ENCODE results near the gene FARS2. TPM values are rescaled to one million over a fixed set of nuclear protein-coding genes. Genes with fewer than 3 reads are reported as not detected.
A peak's percentile ranks its signal among the peaks of the same experiment; 100 is the strongest.

The FARS2 gene
- total and polyA plus RNA-seq, 8 donors: 15.1 to 20.3 (median 17.9) TPM

- Histone ChIP-seq H3K9me3 (no peaks in the 10 kb centered on the region), H3K4me3 (no peak overlapping the region), H3K27me3 (no peaks in the 10 kb centered on the region), H3K4me1 (no peaks in the 10 kb centered on the region), H3K27ac (no peak overlapping the region), H3K36me3 (no peaks in the 10 kb centered on the region)
- intact Hi-C loops (cut with DNase I): no loop called here
- ATAC-seq (no peak), DNase-seq (no peak)
- no peak for TF ChIP-seq CTCF (IDR thresholded peaks at IDR 0.05)
These were observed 10.9 kb upstream of the FARS2 start for GRCh38 chr6:5250451-5250850.

GRCh38 chr6:5250911-5251310 lies 10.4 kb upstream of the FARS2 start:
- Histone ChIP-seq H3K9me3 (no peaks in the 10 kb centered on the region), H3K27ac (no peak overlapping the region), H3K27me3 (no peaks in the 10 kb centered on the region), H3K4me3 (no peak overlapping the region), H3K36me3 (no peaks in the 10 kb centered on the region), H3K4me1 (no peaks in the 10 kb centered on the region)
- ATAC-seq (no peak), DNase-seq (no peak)
- intact Hi-C loops (cut with DNase I): no loop called here
- TF ChIP-seq CTCF (IDR thresholded peaks at IDR 0.05): no peak

GRCh38 chr6:5256952-5257351 lies 4.4 kb upstream of the FARS2 start:
- no peaks in the 10 kb centered on the region for H3K36me3 ChIP-seq
- no peak for DNase-seq
- TF ChIP-seq CTCF (IDR thresholded peaks at IDR 0.05): no peak
- no peaks in the 10 kb centered on the region for H3K27me3 ChIP-seq
- intact Hi-C loops (cut with DNase I): no loop called here
- H3K27ac ChIP-seq: no peak overlapping the region
- ATAC-seq: no peak
- H3K9me3 ChIP-seq: no peaks in the 10 kb centered on the region
- H3K4me3 ChIP-seq: no peak overlapping the region
- peaks cover 0 to 12% of the 10 kb centered on the region in 2 donors for H3K4me1 ChIP-seq

GRCh38 chr6:5257400-5257799 lies 3.9 kb upstream of the FARS2 start:
- H3K4me1 ChIP-seq: peaks cover 0 to 16% of the 10 kb centered on the region in 2 donors
- H3K36me3 ChIP-seq: no peaks in the 10 kb centered on the region
- no peak for ATAC-seq
- no peak for DNase-seq
- no peak overlapping the region for H3K4me3 ChIP-seq
- H3K27me3 ChIP-seq: no peaks in the 10 kb centered on the region
- H3K27ac ChIP-seq: no peak overlapping the region
- H3K9me3 ChIP-seq: no peaks in the 10 kb centered on the region
- TF ChIP-seq CTCF (IDR thresholded peaks at IDR 0.05): no peak
- intact Hi-C loops (cut with DNase I): no loop called here

- no peaks in the 10 kb centered on the region for H3K27me3 ChIP-seq
- peak overlapping the region in 1 of 2 donors; percentile 93 for H3K27ac ChIP-seq
- no peaks in the 10 kb centered on the region for H3K9me3 ChIP-seq
- ATAC-seq (no peak), DNase-seq (no peak)
- intact Hi-C loops (cut with DNase I): no loop called here
- H3K36me3 ChIP-seq: no peaks in the 10 kb centered on the region
- TF ChIP-seq CTCF (IDR thresholded peaks at IDR 0.05): no peak
- H3K4me3 ChIP-seq: peak overlapping the region in 1 of 2 donors; percentile 81
- peaks cover 0 to 19% of the 10 kb centered on the region in 2 donors for H3K4me1 ChIP-seq
These were observed 1.9 kb upstream of the FARS2 start for GRCh38 chr6:5259428-5259827.
